ENCODE data around the gene FZD2.
"Not testable (repeated sequence)": the region's sequence is repeated elsewhere in the genome, so short reads cannot be mapped to it uniquely, and the experiment has no call there.

The FZD2 gene

DNA sequence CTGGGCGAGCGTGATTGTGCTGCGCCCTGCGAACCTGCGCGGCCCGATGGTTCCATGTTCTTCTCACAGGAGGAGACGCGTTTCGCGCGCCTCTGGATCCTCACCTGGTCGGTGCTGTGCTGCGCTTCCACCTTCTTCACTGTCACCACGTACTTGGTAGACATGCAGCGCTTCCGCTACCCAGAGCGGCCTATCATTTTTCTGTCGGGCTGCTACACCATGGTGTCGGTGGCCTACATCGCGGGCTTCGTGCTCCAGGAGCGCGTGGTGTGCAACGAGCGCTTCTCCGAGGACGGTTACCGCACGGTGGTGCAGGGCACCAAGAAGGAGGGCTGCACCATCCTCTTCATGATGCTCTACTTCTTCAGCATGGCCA lies 1.0 kb downstream of the FZD2 start:
- Mint-ChIP-seq H3K4me3 (peak overlapping the region; percentile 88), H3K36me3 (peaks cover 8% of the 10 kb centered on the region), H3K27ac (no peak overlapping the region), H3K9me3 (no peaks in the 10 kb centered on the region), H3K4me1 (peaks cover 29% of the 10 kb centered on the region)
- ATAC-seq (no peak), DNase-seq (ENCODE audit: low spot score in 2 of 2) (no peak)

DNA sequence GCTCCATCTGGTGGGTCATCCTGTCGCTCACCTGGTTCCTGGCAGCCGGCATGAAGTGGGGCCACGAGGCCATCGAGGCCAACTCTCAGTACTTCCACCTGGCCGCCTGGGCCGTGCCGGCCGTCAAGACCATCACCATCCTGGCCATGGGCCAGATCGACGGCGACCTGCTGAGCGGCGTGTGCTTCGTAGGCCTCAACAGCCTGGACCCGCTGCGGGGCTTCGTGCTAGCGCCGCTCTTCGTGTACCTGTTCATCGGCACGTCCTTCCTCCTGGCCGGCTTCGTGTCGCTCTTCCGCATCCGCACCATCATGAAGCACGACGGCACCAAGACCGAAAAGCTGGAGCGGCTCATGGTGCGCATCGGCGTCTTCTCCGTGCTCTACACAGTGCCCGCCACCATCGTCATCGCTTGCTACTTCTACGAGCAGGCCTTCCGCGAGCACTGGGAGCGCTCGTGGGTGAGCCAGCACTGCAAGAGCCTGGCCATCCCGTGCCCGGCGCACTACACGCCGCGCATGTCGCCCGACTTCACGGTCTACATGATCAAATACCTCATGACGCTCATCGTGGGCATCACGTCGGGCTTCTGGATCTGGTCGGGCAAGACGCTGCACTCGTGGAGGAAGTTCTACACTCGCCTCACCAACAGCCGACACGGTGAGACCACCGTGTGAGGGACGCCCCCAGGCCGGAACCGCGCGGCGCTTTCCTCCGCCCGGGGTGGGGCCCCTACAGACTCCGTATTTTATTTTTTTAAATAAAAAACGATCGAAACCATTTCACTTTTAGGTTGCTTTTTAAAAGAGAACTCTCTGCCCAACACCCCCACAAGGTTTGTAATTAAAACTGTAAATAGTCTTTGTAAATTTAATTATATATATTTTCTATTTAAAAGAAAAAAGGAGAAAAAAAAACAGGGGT lies 1.7 kb downstream of the FZD2 start:
- Mint-ChIP-seq H3K4me1 (peaks cover 29% of the 10 kb centered on the region), H3K4me3 (peak overlapping the region; percentile 88), H3K27ac (no peak overlapping the region), H3K9me3 (no peaks in the 10 kb centered on the region), H3K36me3 (peaks cover 8% of the 10 kb centered on the region)
- DNase-seq (ENCODE audit: low spot score in 2 of 2) (no peak), ATAC-seq (no peak)

DNA sequence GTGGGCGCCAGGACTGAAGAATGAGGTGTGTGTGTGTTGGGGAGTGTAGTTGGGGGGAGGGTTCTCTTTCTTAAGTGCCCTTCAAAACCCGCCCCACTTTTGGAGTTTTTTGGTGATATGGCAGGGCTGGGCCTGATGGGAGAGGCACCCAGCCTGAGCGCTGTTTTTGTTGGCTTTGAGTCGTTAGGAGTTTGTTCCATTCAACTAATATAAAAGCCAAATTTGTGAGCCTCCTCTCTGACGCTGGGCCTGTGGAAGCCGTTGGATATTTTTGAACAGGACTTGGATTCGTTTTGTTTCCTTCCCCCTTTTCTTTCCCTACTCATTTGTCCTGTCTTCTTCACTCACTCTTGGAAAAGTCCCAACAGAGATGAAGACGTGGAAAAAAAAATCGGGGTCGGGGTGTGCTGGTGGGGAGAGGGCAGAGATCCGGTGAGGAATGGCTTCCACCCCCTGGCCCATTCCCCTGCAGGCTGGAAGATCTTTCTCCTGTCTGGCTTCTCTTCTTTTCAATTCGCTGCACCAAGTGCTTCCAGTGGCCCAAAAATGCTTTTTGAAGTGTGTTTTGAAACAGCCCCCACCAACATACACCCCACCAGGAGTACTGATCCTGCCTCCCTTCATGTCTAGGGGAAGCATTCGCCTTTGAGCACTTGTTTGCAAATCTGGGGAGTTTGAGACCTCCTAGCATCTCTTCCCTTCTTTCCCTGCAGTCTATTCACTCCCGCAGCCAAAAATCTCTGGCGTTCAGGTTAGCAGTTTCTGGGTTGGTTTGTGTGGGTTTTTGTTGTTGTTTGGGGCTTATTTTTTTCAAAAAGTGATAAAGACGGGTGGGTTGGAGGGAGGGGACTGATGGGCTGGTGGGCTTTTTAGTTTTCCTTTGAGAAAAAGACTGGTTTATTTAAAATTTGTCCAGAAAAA lies 2.6 kb downstream of the FZD2 start:
- H3K9me3 Mint-ChIP-seq = no peaks in the 10 kb centered on the region
- H3K36me3 Mint-ChIP-seq = peaks cover 8% of the 10 kb centered on the region
- peaks cover 29% of the 10 kb centered on the region for H3K4me1 Mint-ChIP-seq
- H3K27ac Mint-ChIP-seq = no peak overlapping the region
- DNase-seq (ENCODE audit: low spot score in 2 of 2) = no peak
- no peak overlapping the region for H3K4me3 Mint-ChIP-seq
- ATAC-seq = no peak

DNA sequence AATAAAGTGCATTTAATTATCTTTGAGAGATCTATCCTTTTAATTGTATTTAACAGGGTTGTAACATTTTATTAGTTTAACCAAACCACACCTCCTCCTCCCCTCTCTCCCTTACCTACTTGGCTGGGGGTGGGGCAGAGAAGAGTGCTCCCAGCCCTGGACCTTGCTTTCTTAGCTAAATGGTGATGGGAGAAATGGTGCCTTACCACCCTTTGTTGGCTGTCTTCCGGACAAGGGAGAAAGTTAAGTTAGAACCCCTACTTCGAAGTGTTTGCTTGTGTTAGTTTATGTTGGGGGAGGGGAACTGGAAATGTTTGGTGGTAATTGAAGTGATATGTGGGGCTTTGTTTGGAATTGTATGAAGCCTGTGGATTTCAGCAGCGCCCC lies 3.9 kb downstream of the FZD2 start:
- Mint-ChIP-seq H3K4me3 (no peak overlapping the region), H3K36me3 (peaks cover 8% of the 10 kb centered on the region), H3K27ac (no peak overlapping the region), H3K4me1 (peaks cover 29% of the 10 kb centered on the region), H3K9me3 (peaks cover 4% of the 10 kb centered on the region)
- ATAC-seq = no peak
- no peak for DNase-seq (ENCODE audit: low spot score in 2 of 2)

DNA sequence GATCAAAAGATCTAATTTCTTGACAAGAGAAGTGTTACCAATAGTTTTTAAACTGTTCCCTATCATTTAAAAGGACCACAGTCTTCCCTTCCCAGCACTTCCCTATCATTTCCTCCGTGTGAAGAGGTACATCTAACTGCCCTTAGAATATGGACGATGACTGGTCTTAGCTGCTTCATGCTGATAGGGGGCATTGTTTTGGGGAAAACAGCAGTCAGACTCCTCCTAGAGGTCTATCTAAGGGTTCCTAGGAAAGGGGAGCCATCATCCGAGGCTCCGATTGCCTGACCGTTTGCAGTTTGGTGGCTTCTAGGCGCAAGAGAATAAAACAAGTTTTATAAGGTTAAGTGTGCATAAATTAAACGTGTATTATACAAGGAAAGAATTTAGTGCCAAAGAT lies 7.1 kb downstream of the FZD2 start:
- no peak overlapping the region for H3K27ac Mint-ChIP-seq
- H3K9me3 Mint-ChIP-seq = peaks cover 4% of the 10 kb centered on the region
- ATAC-seq (no peak), DNase-seq (ENCODE audit: low spot score in 2 of 2) (no peak)
- H3K4me3 Mint-ChIP-seq = no peak overlapping the region
- H3K4me1 Mint-ChIP-seq = peaks cover 9% of the 10 kb centered on the region
- H3K36me3 Mint-ChIP-seq = no peaks in the 10 kb centered on the region

DNA sequence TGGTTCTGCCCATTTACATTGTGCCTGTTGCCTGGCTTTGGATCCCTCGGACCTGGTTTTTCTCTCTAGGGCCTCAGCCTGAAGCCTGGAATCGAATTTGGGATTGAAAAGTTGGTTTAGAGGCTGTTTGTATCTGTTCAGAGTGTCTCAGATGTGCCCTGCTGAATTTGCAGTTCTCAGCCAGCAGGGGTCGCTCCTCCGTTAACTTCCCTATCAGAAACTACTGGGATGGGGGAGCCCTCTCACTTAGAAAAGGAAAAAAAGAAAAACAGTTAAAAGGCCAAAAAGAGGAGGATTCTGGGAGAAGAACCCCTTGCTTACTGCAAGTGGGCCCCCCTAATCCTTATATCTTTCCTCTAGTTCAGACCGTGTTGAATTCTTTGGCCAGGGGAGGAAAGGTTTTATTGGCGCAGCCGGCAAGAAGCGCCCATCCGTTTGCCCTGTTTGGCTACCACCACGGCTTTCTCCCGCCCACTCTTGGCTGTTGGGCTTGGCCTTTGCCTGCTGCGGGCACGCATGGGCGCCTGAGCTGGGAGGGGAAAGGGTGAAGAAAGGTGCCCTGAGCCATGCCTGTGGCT lies 8.7 kb downstream of the FZD2 start:
- no peak for ATAC-seq
- Mint-ChIP-seq H3K4me3 (no peak overlapping the region), H3K27ac (no peak overlapping the region), H3K9me3 (peaks cover 4% of the 10 kb centered on the region), H3K36me3 (no peaks in the 10 kb centered on the region), H3K4me1 (peaks cover 9% of the 10 kb centered on the region)
- DNase-seq (ENCODE audit: low spot score in 2 of 2) = no peak

DNA sequence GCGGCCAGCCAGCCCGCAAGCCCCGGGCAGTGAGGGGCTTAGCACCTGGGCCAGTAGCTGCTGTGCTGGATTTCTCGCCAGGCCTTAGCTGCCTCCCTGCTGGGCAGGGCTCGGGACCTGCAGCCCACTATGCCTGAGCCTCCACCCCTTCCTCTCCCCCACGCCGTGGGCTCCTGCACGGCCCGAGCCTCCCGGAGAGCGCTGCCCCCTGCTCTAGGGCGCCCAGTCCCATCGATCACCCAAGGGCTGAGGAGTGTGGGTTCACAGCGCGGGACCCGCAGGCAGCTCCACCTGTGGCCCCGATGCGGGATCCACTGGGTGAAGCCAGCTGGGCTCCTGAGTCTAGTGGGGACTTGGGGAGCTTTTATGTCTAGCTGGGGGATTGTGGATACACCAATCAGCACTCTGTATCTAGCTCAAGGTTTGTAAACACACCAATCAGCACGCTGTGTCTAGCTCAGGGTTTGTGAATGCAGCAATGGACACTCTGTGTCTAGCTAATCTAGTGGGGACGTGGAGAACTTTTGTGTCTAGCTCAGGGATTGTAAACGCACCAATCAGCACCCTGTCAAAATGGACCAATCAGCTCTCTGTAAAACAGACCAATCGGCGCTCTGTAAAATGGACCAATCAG lies 11.1 kb downstream of the FZD2 start:
- peak overlapping the region; percentile 28 for H3K4me3 Mint-ChIP-seq
- peak overlapping the region; percentile 48 for H3K27ac Mint-ChIP-seq
- not testable (repeated sequence) for H3K9me3 Mint-ChIP-seq; DNase-seq (ENCODE audit: low spot score in 2 of 2); H3K4me1 Mint-ChIP-seq; H3K36me3 Mint-ChIP-seq
- ATAC-seq = peak; percentile 24

DNA sequence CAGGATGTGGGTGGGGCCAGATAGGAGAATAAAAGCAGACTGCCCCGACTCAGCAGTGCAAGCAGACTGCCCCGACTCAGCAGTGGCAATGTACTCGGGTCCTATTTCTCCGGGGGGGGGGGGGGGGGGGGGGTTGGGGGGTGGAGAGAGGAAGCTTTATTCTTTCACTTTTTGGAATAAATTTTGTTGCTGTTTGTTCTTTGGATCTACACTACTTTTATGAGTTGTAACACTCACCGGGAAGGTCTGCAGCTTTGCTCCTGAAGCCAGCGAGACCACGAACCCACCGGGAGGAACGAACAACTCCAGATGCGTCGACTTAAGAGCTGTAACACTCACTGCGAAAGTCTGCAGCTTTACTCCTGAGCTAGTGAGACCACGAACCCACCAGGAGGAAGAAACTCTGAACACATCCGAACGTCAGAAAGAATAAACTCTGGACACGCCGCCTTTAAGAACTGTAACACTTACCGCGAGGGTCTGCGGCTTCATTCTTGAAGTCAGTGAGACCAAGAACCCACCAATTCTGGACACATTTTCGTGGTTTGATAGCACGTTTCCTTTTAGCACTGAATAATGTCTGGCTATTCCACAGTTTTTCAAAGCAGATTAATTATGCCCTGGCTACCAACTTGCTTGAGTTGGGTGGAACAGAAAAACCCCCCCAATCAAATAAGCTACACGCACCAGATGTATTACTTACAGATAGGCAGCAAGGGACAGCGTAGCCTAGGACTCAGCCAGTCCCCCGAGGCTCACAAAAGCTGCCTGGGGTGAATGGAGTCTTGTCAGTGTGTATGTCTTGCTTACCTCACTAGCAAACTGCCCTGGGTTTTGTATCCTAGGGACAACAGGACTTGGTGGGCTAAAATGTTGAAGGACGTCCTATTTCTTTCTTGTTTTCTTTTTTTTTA lies 11.9 kb downstream of the FZD2 start:
- H3K9me3 Mint-ChIP-seq = peaks cover 4% of the 10 kb centered on the region
- DNase-seq (ENCODE audit: low spot score in 2 of 2) = no peak
- ATAC-seq = peak; percentile 66
- H3K27ac Mint-ChIP-seq = peak overlapping the region; percentile 48
- no peaks in the 10 kb centered on the region for H3K36me3 Mint-ChIP-seq
- peaks cover 9% of the 10 kb centered on the region for H3K4me1 Mint-ChIP-seq
- peak overlapping the region; percentile 28 for H3K4me3 Mint-ChIP-seq

DNA sequence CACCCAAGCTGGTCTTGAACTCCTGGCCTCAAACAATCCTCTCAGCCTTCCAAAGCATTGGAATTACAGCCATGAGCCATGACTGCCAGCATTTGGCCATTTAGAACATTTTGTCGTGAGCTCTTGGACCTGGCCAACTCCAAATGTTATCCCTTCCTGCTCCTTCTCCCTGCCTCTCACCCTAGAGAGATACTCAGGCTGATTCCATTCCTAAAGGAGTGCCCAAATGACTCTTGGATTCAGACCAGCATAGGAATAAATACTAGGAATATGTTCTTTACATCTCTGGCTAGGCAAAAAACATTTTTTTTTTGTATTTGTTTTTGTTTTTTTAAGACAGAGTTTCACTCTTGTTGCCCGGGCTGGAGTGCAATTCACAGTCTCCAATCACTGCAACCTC lies 15.5 kb downstream of the FZD2 start:
- Mint-ChIP-seq H3K36me3 (no peaks in the 10 kb centered on the region), H3K9me3 (no peaks in the 10 kb centered on the region), H3K4me1 (peaks cover 9% of the 10 kb centered on the region), H3K27ac (no peak overlapping the region), H3K4me3 (no peak overlapping the region)
- no peak for DNase-seq (ENCODE audit: low spot score in 2 of 2)
- ATAC-seq = no peak

DNA sequence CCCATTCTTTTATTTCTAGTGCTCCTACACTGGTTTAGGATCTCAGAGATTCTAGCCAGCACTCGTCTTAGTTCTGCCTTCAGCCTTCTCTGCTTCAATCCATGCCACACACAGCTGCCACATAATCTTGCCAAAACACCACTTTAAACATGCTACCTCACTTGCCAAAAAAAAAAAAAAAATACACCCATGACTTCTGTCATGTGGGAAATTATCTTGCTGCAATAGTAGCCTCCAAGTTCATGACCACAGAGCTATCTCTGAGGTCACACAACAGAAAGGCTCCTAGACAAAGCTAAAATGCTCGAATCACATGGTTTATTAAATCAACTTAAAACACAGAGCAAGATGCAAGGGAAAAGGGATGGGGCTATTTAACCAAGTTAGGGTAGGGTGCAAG lies 18.1 kb downstream of the FZD2 start:
- H3K4me1 Mint-ChIP-seq = no peaks in the 10 kb centered on the region
- H3K4me3 Mint-ChIP-seq = no peak overlapping the region
- H3K36me3 Mint-ChIP-seq = no peaks in the 10 kb centered on the region
- no peak for ATAC-seq
- H3K27ac Mint-ChIP-seq = no peak overlapping the region
- no peaks in the 10 kb centered on the region for H3K9me3 Mint-ChIP-seq
- DNase-seq (ENCODE audit: low spot score in 2 of 2) = no peak

DNA sequence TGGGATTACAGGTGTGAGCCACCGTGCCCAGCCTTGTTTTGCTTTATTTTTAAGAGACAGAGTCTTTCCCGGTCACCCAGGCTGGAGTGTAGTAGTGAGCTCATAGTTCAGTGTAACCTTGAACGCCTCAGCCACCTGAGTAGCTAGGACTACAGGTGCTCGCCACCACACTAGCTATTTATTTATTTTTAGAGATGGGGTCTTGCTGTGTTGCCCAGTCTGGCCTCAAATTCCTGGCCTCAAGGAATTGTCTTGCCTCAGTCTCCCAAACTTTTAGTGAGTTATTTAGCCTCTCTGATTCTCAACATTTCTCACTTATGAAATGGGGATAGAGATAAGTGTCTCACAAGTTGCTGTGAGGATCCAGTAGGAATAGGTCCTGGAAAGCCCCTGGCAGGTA lies 21.7 kb downstream of the FZD2 start:
- H3K36me3 Mint-ChIP-seq = no peaks in the 10 kb centered on the region
- no peak for DNase-seq (ENCODE audit: low spot score in 2 of 2)
- H3K4me3 Mint-ChIP-seq = no peak overlapping the region
- no peaks in the 10 kb centered on the region for H3K9me3 Mint-ChIP-seq
- no peak for ATAC-seq
- no peaks in the 10 kb centered on the region for H3K4me1 Mint-ChIP-seq
- no peak overlapping the region for H3K27ac Mint-ChIP-seq

DNA sequence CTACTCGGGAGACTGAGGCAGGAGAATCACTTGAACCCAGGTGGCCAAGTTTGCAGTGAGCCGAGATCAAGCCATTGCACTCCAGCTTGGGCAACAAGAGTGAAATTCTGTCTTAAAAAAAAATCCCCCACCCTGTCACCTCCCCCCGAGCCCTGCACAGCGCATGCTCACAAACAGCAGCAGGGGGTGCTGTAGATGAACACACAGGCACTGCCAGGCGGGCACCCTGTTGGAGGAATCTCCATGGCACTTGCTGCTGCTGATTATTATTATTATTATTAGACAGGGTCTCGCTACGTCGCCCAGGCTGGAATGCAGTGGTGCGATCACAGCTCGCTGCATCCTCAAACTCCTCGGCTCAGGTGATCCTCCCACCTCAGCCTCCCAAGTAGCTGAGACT lies 24.6 kb downstream of the FZD2 start:
- no peaks in the 10 kb centered on the region for H3K36me3 Mint-ChIP-seq
- no peak overlapping the region for H3K27ac Mint-ChIP-seq
- no peak for ATAC-seq
- no peak for DNase-seq (ENCODE audit: low spot score in 2 of 2)
- H3K9me3 Mint-ChIP-seq = no peaks in the 10 kb centered on the region
- no peaks in the 10 kb centered on the region for H3K4me1 Mint-ChIP-seq
- H3K4me3 Mint-ChIP-seq = no peak overlapping the region

DNA sequence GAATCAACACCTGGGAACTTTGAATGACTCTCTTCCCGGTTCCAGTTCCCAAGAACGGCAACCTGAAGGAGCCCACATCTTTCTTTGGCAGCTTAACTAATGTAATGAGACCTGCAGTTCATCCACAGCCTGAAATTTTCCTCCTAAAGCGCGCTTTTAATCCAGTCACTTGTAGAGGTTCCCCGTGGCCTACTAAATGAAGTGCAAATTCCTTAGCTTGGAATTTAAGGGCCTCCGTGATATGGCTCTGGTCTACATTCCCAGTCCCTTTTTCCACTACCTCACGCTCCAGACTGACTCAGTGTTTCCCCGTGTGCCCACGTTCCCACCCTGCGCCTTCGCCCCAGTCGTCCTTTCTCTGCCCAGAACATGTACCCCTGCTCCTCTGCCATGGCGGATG lies 27.2 kb downstream of the FZD2 start:
- Mint-ChIP-seq H3K4me1 (no peaks in the 10 kb centered on the region), H3K9me3 (no peaks in the 10 kb centered on the region), H3K27ac (no peak overlapping the region), H3K36me3 (no peaks in the 10 kb centered on the region), H3K4me3 (no peak overlapping the region)
- no peak for DNase-seq (ENCODE audit: low spot score in 2 of 2)
- ATAC-seq = no peak

DNA sequence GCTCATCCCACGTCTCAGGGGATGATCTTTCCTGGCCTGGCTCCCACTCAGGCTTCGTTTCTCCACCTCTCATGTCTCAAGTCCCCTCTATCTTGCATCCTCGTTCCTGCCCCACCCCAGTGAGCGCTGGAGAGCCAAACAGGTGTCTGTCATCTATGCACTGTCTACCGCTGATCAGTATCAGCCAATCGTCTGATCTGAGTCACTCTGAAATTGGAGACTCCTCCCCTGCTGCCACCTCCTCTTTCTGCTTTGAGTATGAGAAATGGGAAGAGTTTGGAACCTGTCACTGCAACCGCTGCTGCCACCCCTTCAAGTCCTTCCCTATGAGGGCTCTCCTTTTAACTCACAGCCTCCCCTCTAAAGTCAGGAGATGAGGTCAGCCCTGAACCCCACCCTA lies 28.0 kb downstream of the FZD2 start:
- no peaks in the 10 kb centered on the region for H3K9me3 Mint-ChIP-seq
- no peaks in the 10 kb centered on the region for H3K4me1 Mint-ChIP-seq
- H3K27ac Mint-ChIP-seq = no peak overlapping the region
- no peak overlapping the region for H3K4me3 Mint-ChIP-seq
- no peak for ATAC-seq
- DNase-seq (ENCODE audit: low spot score in 2 of 2) = no peak
- H3K36me3 Mint-ChIP-seq = no peaks in the 10 kb centered on the region
